ENCODE data around the gene TEP1.

DNA sequence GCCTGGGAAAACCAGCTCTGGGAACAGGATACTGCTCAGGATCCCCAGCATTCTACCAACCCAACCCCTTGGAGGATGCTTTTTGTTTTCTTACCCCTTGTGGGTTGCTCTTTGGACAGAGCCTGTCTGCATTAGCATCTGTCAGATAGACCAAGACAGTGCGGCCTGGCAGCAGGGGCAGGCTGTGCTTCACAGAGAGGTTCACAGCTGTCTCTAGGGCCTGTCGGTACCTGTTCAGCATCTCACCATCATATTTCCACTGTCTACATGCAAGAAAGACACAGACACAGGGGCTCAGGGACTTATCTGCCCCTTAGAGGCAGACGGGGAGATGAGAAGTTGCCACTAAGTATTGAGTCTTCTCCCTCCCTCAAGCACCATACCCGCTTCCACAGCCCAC is 21.8 kb downstream of the TEP1 start:
- TF ChIP-seq, protein P1, sequence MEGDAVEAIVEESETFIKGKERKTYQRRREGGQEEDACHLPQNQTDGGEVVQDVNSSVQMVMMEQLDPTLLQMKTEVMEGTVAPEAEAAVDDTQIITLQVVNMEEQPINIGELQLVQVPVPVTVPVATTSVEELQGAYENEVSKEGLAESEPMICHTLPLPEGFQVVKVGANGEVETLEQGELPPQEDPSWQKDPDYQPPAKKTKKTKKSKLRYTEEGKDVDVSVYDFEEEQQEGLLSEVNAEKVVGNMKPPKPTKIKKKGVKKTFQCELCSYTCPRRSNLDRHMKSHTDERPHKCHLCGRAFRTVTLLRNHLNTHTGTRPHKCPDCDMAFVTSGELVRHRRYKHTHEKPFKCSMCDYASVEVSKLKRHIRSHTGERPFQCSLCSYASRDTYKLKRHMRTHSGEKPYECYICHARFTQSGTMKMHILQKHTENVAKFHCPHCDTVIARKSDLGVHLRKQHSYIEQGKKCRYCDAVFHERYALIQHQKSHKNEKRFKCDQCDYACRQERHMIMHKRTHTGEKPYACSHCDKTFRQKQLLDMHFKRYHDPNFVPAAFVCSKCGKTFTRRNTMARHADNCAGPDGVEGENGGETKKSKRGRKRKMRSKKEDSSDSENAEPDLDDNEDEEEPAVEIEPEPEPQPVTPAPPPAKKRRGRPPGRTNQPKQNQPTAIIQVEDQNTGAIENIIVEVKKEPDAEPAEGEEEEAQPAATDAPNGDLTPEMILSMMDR (IDR thresholded peaks at IDR 0.05; ENCODE audit: insufficient read depth, low read depth, low read length): no peak
- TF ChIP-seq EZH2 (IDR thresholded peaks at IDR 0.05; ENCODE audit: insufficient read depth, low read length): no peak
